Breast epithelium (tissue), 4 donors: ENCODE measurements around the gene BNC2. TPM values are rescaled to one million over a fixed set of nuclear protein-coding genes. Genes with fewer than 3 reads are reported as not detected.
A peak's percentile ranks its signal among the peaks of the same experiment; 100 is the strongest.

Source experiments
- DNase-seq, 2 donors: peaks; one replicate each; pipeline ENCODE4 v3.0.0-alpha.2; 2019; ENCODE audit warnings: low spot score in 2 of 2
- H3K27ac ChIP-seq, 2 donors: fragments of 200-600 bp; sonication (generic) in 1 of 2; one replicate each; pipeline ENCODE4 v1.5.1; 2016 to 2019; ENCODE audit warnings: mild to moderate bottlenecking in 1 of 2
- H3K27me3 ChIP-seq, 2 donors: fragments of 200-600 bp; sonication (generic) in 1 of 2; one replicate each; pipeline versions ENCODE4 v1.5.1 to v1.6.0; 2017 to 2019; ENCODE audit warnings: control low read depth in 1 of 2, mild to moderate bottlenecking in 1 of 2
- H3K36me3 ChIP-seq: fragments of 200-600 bp; one replicate; pipeline ENCODE4 v1.5.1; 2019
- H3K4me1 ChIP-seq, 2 donors: fragments of 200-600 bp; sonication (generic); one replicate each; pipeline ENCODE4 v1.5.1; 2016 to 2019; ENCODE audit warnings: control low read depth in 1 of 2
- H3K4me3 ChIP-seq, 3 donors: fragments of 200-600 bp; sonication (generic); 1 replicate in 2 of 3; 2 replicates in 1 of 3; pipeline ENCODE4 v1.5.1; 2016 to 2019; ENCODE audit warnings: mild to moderate bottlenecking in 3 of 3, moderate library complexity in 2 of 3
- H3K9me3 ChIP-seq, 2 donors: fragments of 200-600 bp; sonication (generic) in 1 of 2; one replicate each; pipeline ENCODE4 v1.5.1; 2016 to 2019; ENCODE audit warnings: control low read depth in 1 of 2
- POLR2A ChIP-seq: fragments of 450-650 bp; IDR thresholded peaks from one replicate; pipeline ENCODE4 v1.6.1; 2016; ENCODE audit warnings: antibody characterized with exemption, mild to moderate bottlenecking, moderate library complexity
- POLR2AphosphoS5 ChIP-seq, 3 donors: sonication (generic); formaldehyde crosslinking; IDR thresholded peaks; one replicate each; pipeline ENCODE4 v1.6.1; 2017; ENCODE audit warnings: antibody characterized with exemption in 3 of 3
- intact Hi-C: fragments of 100-400 bp; cut with DNase I; formaldehyde crosslinking; loops from one replicate; pipeline ENCODE4 v1.15.1; 2023; ENCODE audit warnings: low total_unique reads
- total RNA-seq, 3 donors: library from RNA; depleted of rRNA; stranded (reverse); fragments of >200 nt; gene quantifications; one replicate each; pipeline ENCODE4 v1.1.0, GENCODE V29; 2016
- TF ChIP-seq, protein P1 (sequence below), 3 donors: fragments of 450-650 bp; IDR thresholded peaks; one replicate each; pipeline ENCODE4 v1.5.1; 2016 to 2017; ENCODE audit warnings: antibody characterized with exemption in 3 of 3, mild to moderate bottlenecking in 3 of 3, moderate library complexity in 3 of 3

The BNC2 gene
- total RNA-seq, 3 donors from 2014 or later = 15.8 to 21.1 (median 17.0) TPM

DNA sequence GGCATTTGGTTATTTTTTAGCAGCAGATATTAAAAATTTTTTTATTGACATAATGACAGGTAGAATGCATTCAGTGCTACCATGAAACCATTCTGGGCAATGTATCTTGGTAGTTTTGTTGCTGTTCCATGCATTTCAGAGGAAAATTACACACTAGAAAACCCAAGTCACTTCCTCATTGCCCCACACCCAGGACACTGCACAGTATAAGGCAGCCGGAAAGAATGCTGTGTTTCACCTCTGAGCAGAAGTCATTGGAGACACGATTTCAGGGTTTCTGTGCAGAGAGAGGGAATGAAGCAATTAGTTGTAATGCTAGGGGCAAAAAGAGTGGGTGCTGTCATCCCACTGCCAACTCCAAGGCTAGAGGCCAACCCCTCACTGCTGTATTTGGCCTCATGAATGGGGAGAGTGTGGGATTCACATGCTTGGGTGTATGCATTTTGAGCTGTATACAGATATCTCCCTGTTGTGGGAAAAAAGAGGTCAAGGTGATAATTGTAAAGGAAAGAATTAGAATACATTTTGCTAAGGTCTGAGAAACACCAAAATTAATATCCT lies 290.5 kb downstream of the BNC2 start:
- Histone ChIP-seq H3K9me3 (no peaks in the 10 kb centered on the region), H3K27me3 (no peaks in the 10 kb centered on the region), H3K27ac (no peak overlapping the region), H3K4me3 (no peak overlapping the region), H3K4me1 (no peaks in the 10 kb centered on the region), H3K36me3 (no peaks in the 10 kb centered on the region)
- DNase-seq = no peak
- intact Hi-C loops = no loop called here
- no peak for TF ChIP-seq POLR2A
- TF ChIP-seq, protein P1, sequence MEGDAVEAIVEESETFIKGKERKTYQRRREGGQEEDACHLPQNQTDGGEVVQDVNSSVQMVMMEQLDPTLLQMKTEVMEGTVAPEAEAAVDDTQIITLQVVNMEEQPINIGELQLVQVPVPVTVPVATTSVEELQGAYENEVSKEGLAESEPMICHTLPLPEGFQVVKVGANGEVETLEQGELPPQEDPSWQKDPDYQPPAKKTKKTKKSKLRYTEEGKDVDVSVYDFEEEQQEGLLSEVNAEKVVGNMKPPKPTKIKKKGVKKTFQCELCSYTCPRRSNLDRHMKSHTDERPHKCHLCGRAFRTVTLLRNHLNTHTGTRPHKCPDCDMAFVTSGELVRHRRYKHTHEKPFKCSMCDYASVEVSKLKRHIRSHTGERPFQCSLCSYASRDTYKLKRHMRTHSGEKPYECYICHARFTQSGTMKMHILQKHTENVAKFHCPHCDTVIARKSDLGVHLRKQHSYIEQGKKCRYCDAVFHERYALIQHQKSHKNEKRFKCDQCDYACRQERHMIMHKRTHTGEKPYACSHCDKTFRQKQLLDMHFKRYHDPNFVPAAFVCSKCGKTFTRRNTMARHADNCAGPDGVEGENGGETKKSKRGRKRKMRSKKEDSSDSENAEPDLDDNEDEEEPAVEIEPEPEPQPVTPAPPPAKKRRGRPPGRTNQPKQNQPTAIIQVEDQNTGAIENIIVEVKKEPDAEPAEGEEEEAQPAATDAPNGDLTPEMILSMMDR (IDR thresholded peaks at IDR 0.05) = no peak
- no peak for TF ChIP-seq POLR2AphosphoS5 (IDR thresholded peaks at IDR 0.05)

DNA sequence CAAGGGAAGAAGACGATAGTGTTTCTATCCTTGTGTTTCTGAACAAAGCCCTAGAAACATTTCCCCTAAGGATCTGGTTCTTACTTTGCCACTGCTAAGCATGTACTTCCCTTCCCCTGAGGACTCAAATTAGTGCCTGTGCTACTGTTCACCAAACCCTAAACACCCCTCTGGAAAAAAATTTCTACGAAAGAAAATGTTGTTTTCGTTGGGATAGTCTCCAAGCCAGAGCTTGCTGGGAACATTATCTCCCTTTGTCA lies 294.6 kb downstream of the BNC2 start:
- Histone ChIP-seq H3K27ac (peak overlapping the region in 1 of 2 donors; percentile 35), H3K27me3 (no peaks in the 10 kb centered on the region), H3K9me3 (no peaks in the 10 kb centered on the region), H3K4me1 (no peaks in the 10 kb centered on the region), H3K4me3 (no peak overlapping the region), H3K36me3 (no peaks in the 10 kb centered on the region)
- TF ChIP-seq, protein P1 (IDR thresholded peaks at IDR 0.05) = no peak
- no peak for TF ChIP-seq POLR2A
- TF ChIP-seq POLR2AphosphoS5 (IDR thresholded peaks at IDR 0.05) = no peak
- no peak for DNase-seq
- intact Hi-C loops = no loop called here

DNA sequence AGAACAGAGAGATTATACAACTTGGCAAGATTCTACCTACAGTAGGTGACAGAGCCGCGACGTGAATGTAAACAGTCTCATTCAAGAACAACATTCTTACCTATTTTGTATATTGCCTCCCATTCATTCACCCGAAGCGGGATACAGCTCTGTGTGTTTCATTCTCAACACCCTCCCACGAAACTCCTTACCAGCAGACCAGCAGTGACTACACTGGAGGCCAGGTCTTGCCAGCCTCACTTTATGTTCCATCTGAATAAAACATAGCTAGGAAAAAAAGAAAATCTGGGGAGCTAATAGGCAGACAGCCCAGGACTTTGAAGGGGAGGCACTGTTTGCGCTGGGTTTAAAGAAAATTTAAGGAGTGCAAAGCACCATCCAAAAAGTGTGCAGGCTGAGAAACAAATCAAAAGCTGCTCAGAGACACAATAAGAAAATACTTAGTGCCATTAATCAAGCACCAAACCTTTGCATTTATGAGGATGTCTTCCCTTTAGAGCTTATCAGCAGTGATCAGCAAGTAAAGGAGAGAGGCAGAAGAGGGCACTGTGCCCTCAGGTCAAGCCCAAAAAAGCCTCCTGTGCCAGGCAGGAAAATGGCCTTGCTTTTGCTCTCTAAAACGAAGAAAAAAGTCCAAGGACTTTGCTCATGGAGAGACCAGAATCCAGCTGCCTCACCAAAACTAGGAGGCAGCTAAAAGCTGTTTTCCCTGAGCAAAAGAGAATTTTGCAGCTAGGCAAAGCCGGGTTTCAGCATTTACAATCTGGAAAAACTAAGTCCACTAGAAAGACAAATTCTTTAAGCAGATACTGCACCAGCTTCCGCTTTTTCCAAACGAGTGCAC lies 295.1 kb downstream of the BNC2 start:
- no peak for DNase-seq
- TF ChIP-seq POLR2A = no peak
- TF ChIP-seq, protein P1 (IDR thresholded peaks at IDR 0.05) = no peak
- TF ChIP-seq POLR2AphosphoS5 (IDR thresholded peaks at IDR 0.05) = no peak
- Histone ChIP-seq H3K4me1 (no peaks in the 10 kb centered on the region), H3K36me3 (no peaks in the 10 kb centered on the region), H3K27ac (no peak overlapping the region), H3K9me3 (no peaks in the 10 kb centered on the region), H3K27me3 (no peaks in the 10 kb centered on the region), H3K4me3 (no peak overlapping the region)
- intact Hi-C loops = no loop called here

DNA sequence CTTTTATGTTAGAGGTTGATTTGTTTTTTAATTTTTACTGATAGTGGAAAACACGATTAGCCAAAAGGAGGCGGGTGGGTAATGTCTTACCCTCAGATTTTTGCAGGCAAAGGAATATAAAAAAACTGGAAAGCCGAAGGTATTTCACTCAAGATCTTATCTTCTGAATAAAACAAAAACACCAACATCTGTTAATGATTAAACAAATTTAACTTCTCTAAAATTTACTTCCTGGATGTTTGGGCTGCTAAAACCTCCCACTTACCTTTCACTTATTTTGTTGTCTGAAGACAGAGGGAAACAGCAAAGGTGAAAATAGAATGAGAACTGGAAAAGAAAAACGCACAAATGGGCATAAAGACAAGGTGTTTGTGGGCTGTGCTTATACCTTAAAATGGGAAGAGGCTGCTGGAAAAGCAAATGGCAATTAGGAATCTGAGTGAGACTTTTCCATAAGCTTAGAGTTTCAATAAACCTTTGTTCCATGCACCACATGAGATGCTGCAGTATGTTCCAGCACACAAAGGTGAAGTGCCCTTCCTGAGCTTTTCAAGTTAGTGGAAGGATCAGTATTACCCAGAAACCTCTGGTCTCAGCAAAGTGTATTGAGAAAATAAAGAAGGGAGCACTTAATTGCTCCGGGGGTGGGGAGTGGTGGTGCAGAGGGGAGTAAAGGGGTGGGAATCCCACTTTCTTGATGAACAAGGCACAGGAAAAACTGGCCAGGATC lies 298.3 kb downstream of the BNC2 start:
- no peaks in the 10 kb centered on the region for H3K36me3 ChIP-seq
- H3K27ac ChIP-seq = no peak overlapping the region
- H3K27me3 ChIP-seq = no peaks in the 10 kb centered on the region
- intact Hi-C loops = no loop called here
- DNase-seq = no peak
- no peaks in the 10 kb centered on the region for H3K4me1 ChIP-seq
- H3K9me3 ChIP-seq = no peaks in the 10 kb centered on the region
- no peak overlapping the region for H3K4me3 ChIP-seq
- TF ChIP-seq POLR2A = no peak
- TF ChIP-seq, protein P1 (IDR thresholded peaks at IDR 0.05) = no peak
- TF ChIP-seq POLR2AphosphoS5 (IDR thresholded peaks at IDR 0.05) = no peak
